ENCODE measurements around the gene ALK. TPM values are rescaled to one million over a fixed set of nuclear protein-coding genes. Genes with fewer than 3 reads are reported as not detected.

The ALK gene
- polyA plus RNA-seq, 2 of the 4 experiments (the other 2 are of a cell fraction) = not detected

DNA sequence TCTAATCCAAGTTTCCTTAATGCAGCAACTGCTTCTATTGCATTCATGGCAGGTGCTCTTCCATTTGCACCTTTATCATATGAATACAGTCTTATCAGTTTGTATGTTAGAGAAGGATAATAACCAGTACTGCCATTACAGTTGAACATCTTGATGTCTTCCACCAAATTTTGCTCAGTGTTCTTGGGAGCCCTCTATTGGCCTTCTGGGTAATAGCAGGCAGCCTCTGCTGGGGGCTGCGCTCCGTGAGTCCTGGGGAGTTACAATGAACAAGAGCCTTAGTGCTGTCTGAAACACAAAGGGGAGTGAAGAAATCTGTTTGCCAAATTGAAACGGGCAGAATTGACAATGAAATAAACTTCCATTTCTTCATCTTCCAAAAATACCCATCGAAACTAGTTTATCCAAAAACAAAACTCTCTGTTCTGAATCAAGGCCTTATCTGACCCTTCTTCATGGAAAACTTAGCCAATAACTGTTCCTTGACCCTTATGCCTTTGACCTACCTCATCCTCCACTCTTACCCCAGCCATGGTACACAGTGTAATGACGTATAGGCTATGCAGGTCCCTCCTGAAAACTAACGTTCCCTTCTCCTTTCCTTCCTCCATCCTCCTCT lies 79.9 kb downstream of the ALK start:
- DNase-seq (ENCODE audit: low read depth in 1 of 2, low spot score in 1 of 2) (peak; percentile 21 to 35), ATAC-seq (peak; percentile 74 to 88; a peak in 5 of 6 replicates), FAIRE-seq (peak; percentile 84)
- H3K4me3 ChIP-seq = no peak overlapping the region
- no peaks in the 10 kb centered on the region for H3K4me1 ChIP-seq
- H3K9me3 ChIP-seq = peaks cover 4% of the 10 kb centered on the region; the same call in 1 of the 3 replicates
- ChIA-PET POLR2A (no interaction called here), CTCF (interaction anchor here (0.6 to 4.4 kb wide), 25 partner anchors 10 to 1540 kb away, joined by 3 to 22 read pairs (median 3); no protein-coding TSS in a partner anchor)
- H3K27ac ChIP-seq = no peak overlapping the region
- TF ChIP-seq ZC3H11A (IDR thresholded peaks at IDR 0.05) (no peak), FOSL2 (IDR thresholded peaks at IDR 0.05) (no peak), FOSL2 (CRISPR knock-in tag; IDR thresholded peaks at IDR 0.05) (no peak), CEBPB (IDR thresholded peaks at IDR 0.05) (no peak), EHMT2 (IDR thresholded peaks at IDR 0.05; ENCODE audit: low read depth) (no peak), POLR2A (IDR thresholded peaks at IDR 0.05; ENCODE audit: low read length) (no peak), GATA3 (IDR thresholded peaks at IDR 0.05; ENCODE audit: borderline replicate concordance) (no peak), RAD21 (conservative IDR thresholded peaks at IDR 0.05 in 1 of 2, IDR thresholded peaks at IDR 0.05 in 1 of 2) (peak; percentile 85), ZSCAN20 (CRISPR knock-in tag; IDR thresholded peaks at IDR 0.05) (no peak), HOXB13 (CRISPR knock-in tag; IDR thresholded peaks at IDR 0.05; ENCODE audit: low read depth) (no peak), ZFP36 (IDR thresholded peaks at IDR 0.05; ENCODE audit: borderline replicate concordance, partially characterized antibody) (no peak), HOXB5 (CRISPR knock-in tag; IDR thresholded peaks at IDR 0.05) (no peak), NPAS2 (CRISPR knock-in tag; IDR thresholded peaks at IDR 0.05; ENCODE audit: borderline replicate concordance) (no peak), CHD4 (IDR thresholded peaks at IDR 0.05; ENCODE audit: borderline replicate concordance) (no peak), FOXS1 (CRISPR knock-in tag; IDR thresholded peaks at IDR 0.05) (no peak), SMC3 (IDR thresholded peaks at IDR 0.05) (peak; percentile 84), POLR2AphosphoS2 (conservative IDR thresholded peaks at IDR 0.05; ENCODE audit: low read length) (no peak)
- TF ChIP-seq, protein P1, sequence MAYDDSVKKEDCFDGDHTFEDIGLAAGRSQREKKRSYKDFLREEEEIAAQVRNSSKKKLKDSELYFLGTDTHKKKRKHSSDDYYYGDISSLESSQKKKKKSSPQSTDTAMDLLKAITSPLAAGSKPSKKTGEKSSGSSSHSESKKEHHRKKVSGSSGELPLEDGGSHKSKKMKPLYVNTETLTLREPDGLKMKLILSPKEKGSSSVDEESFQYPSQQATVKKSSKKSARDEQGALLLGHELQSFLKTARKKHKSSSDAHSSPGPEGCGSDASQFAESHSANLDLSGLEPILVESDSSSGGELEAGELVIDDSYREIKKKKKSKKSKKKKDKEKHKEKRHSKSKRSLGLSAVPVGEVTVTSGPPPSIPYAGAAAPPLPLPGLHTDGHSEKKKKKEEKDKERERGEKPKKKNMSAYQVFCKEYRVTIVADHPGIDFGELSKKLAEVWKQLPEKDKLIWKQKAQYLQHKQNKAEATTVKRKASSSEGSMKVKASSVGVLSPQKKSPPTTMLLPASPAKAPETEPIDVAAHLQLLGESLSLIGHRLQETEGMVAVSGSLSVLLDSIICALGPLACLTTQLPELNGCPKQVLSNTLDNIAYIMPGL (CRISPR knock-in tag; IDR thresholded peaks at IDR 0.05; ENCODE audit: borderline replicate concordance) = no peak
- TF ChIP-seq, protein P2, sequence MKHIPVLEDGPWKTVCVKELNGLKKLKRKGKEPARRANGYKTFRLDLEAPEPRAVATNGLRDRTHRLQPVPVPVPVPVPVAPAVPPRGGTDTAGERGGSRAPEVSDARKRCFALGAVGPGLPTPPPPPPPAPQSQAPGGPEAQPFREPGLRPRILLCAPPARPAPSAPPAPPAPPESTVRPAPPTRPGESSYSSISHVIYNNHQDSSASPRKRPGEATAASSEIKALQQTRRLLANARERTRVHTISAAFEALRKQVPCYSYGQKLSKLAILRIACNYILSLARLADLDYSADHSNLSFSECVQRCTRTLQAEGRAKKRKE (CRISPR knock-in tag; IDR thresholded peaks at IDR 0.05; ENCODE audit: low read depth) = no peak
- TF ChIP-seq, protein P3, sequence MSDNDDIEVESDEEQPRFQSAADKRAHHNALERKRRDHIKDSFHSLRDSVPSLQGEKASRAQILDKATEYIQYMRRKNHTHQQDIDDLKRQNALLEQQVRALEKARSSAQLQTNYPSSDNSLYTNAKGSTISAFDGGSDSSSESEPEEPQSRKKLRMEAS (IDR thresholded peaks at IDR 0.05) = no peak
- TF ChIP-seq, protein P4, sequence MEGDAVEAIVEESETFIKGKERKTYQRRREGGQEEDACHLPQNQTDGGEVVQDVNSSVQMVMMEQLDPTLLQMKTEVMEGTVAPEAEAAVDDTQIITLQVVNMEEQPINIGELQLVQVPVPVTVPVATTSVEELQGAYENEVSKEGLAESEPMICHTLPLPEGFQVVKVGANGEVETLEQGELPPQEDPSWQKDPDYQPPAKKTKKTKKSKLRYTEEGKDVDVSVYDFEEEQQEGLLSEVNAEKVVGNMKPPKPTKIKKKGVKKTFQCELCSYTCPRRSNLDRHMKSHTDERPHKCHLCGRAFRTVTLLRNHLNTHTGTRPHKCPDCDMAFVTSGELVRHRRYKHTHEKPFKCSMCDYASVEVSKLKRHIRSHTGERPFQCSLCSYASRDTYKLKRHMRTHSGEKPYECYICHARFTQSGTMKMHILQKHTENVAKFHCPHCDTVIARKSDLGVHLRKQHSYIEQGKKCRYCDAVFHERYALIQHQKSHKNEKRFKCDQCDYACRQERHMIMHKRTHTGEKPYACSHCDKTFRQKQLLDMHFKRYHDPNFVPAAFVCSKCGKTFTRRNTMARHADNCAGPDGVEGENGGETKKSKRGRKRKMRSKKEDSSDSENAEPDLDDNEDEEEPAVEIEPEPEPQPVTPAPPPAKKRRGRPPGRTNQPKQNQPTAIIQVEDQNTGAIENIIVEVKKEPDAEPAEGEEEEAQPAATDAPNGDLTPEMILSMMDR (IDR thresholded peaks at IDR 0.05) = peak; percentile 83
- TF ChIP-seq, protein P5, sequence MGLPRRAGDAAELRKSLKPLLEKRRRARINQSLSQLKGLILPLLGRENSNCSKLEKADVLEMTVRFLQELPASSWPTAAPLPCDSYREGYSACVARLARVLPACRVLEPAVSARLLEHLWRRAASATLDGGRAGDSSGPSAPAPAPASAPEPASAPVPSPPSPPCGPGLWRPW (IDR thresholded peaks at IDR 0.05) = no peak
- TF ChIP-seq, protein P6, sequence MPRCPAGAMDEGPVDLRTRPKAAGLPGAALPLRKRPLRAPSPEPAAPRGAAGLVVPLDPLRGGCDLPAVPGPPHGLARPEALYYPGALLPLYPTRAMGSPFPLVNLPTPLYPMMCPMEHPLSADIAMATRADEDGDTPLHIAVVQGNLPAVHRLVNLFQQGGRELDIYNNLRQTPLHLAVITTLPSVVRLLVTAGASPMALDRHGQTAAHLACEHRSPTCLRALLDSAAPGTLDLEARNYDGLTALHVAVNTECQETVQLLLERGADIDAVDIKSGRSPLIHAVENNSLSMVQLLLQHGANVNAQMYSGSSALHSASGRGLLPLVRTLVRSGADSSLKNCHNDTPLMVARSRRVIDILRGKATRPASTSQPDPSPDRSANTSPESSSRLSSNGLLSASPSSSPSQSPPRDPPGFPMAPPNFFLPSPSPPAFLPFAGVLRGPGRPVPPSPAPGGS (IDR thresholded peaks at IDR 0.05) = no peak
- WGBS (ENCODE audit: missing lambda C conversion rate) = 13% methylated on average over 6 of the region's 6 CpGs
- no peak overlapping the region for H3K4me2 ChIP-seq

Measured in A549 (cell line).